H1 (cell line): ENCODE data around the gene DYNC2I2. TPM values are rescaled to one million over a fixed set of nuclear protein-coding genes. Genes with fewer than 3 reads are reported as not detected.

ENCODE experiments used
- CTCF ChIA-PET: fragments of 300-600 bp; sonication (Branson Sonifier 250); formaldehyde crosslinking; loops from one replicate; lab custom pipeline; 2021; ENCODE audit not compliant: partially characterized antibody; lab: Charles Lee
- POLR2A ChIA-PET: fragments of 300-600 bp; sonication (Branson Sonifier 250); formaldehyde crosslinking; loops from one replicate; lab custom pipeline; 2021; ENCODE audit warnings: inconsistent platforms; ENCODE audit not compliant: partially characterized antibody; lab: Charles Lee
- DNase-seq, 2 experiments: peaks; one replicate each; pipeline versions ENCODE4 v3.0.0 to v3.0.0-alpha.2; 2010 to 2022; ENCODE audit warnings: low spot score in 2 of 2, low read depth in 1 of 2, mixed read lengths in 1 of 2
- FAIRE-seq: peaks from 2 replicates; lab custom pipeline; 2011; peaks lifted over from hg19 to GRCh38; lab: Jason Lieb, UNC
- H2AFZ ChIP-seq: 2 replicates; pipeline ENCODE4 v1.8.1; 2012; ENCODE audit warnings: low read length, inconsistent platforms
- H2AK5ac ChIP-seq: 2 replicates; pipeline ENCODE4 v1.6.1; 2013; ENCODE audit warnings: low read depth, low read length
- H2BK120ac ChIP-seq: replicated peaks from 2 replicates; pipeline ENCODE3; 2013; ENCODE audit warnings: low read depth, low read length, inconsistent platforms
- H2BK12ac ChIP-seq: 2 replicates; pipeline ENCODE4 v1.6.1; 2013; ENCODE audit warnings: low read depth, low read length
- H2BK15ac ChIP-seq: 2 replicates; pipeline ENCODE4 v1.6.1; 2013; ENCODE audit warnings: low read length
- H2BK20ac ChIP-seq: 2 replicates; pipeline ENCODE4 v1.6.1; 2013; ENCODE audit warnings: low read length
- H2BK5ac ChIP-seq: 2 replicates; pipeline ENCODE4 v1.6.1; 2013; ENCODE audit warnings: low read depth, low read length
- H3K14ac ChIP-seq: 2 replicates; pipeline ENCODE4 v1.6.1; 2013; ENCODE audit warnings: inconsistent platforms; ENCODE audit not compliant: insufficient read length
- H3K18ac ChIP-seq: 2 replicates; pipeline ENCODE4 v1.6.1; 2013; ENCODE audit warnings: low read length; ENCODE audit errors: extremely low read depth
- H3K23ac ChIP-seq: 2 replicates; pipeline ENCODE4 v1.6.1; 2013; ENCODE audit warnings: inconsistent platforms; ENCODE audit not compliant: insufficient read length
- H3K23me2 ChIP-seq: 2 replicates; pipeline ENCODE4 v1.6.1; 2013; ENCODE audit warnings: low read depth, low read length
- H3K27ac ChIP-seq: 2 replicates; pipeline ENCODE4 v1.6.1; 2011; ENCODE audit warnings: low read depth, low read length, inconsistent platforms
- H3K27me3 ChIP-seq, 4 experiments: replicated peaks in 1 of 4; 1 replicate in 1 of 4; 2 replicates in 3 of 4; pipeline versions ENCODE4 v1.6.1 to v1.8.1; 2011 to 2013; ENCODE audit warnings: low read length in 3 of 4, mild to moderate bottlenecking in 3 of 4, inconsistent platforms in 2 of 4, mixed read lengths in 2 of 4, moderate library complexity in 1 of 4; ENCODE audit not compliant: control insufficient read depth in 3 of 4, insufficient read depth in 3 of 4; ENCODE audit errors: extremely low read depth in 1 of 4
- H3K36me3 ChIP-seq, 4 experiments: 2 replicates each; pipeline versions ENCODE4 v1.6.1 to v1.8.1; 2011 to 2013; ENCODE audit warnings: mild to moderate bottlenecking in 4 of 4, low read length in 3 of 4, moderate library complexity in 2 of 4, control low read depth in 1 of 4, inconsistent platforms in 1 of 4; ENCODE audit not compliant: insufficient read depth in 4 of 4, control insufficient read depth in 2 of 4
- H3K4ac ChIP-seq: replicated peaks from 2 replicates; pipeline ENCODE3; 2013; ENCODE audit warnings: low read length, low read depth, mixed read lengths, inconsistent platforms; ENCODE audit not compliant: insufficient read length
- H3K4me1 ChIP-seq, 4 experiments: replicated peaks in 1 of 4; 1 replicate in 1 of 4; 2 replicates in 3 of 4; pipeline versions ENCODE4 v1.6.1 to v1.8.1; 2011 to 2013; ENCODE audit warnings: low read length in 3 of 4, inconsistent platforms in 2 of 4, mixed read lengths in 1 of 4; ENCODE audit not compliant: insufficient read depth in 4 of 4, control insufficient read depth in 3 of 4
- H3K4me2 ChIP-seq, 2 experiments: 2 replicates each; pipeline versions ENCODE4 v1.6.1 to v1.8.1; 2011 to 2013; ENCODE audit warnings: low read depth in 2 of 2, low read length in 2 of 2, control low read depth in 1 of 2, inconsistent platforms in 1 of 2, mild to moderate bottlenecking in 1 of 2; ENCODE audit not compliant: insufficient read depth in 1 of 2
- H3K4me3 ChIP-seq, 4 experiments: fragments of 200-600, 300-600 bp in 1 of 4; sonication (generic), shearing (Covaris generic), sonication (Bioruptor Twin) in 1 of 4; 2 replicates each; pipeline versions ENCODE4 v1.5.1 to v1.8.1; 2011 to 2016; ENCODE audit warnings: low read length in 4 of 4, low read depth in 3 of 4, control low read depth in 2 of 4, inconsistent platforms in 2 of 4, mild to moderate bottlenecking in 2 of 4, mixed read lengths in 1 of 4, moderate library complexity in 1 of 4; ENCODE audit not compliant: insufficient read depth in 2 of 4; ENCODE audit errors: extremely low read depth in 1 of 4
- H3K56ac ChIP-seq: replicated peaks from 2 replicates; pipeline ENCODE3; 2013; ENCODE audit warnings: low read depth, mild to moderate bottlenecking, mixed read lengths, low read length, inconsistent platforms; ENCODE audit not compliant: insufficient read length
- H3K79me1 ChIP-seq: 2 replicates; pipeline ENCODE4 v1.6.1; 2013; ENCODE audit warnings: low read depth, low read length, control low read depth
- H3K79me2 ChIP-seq, 2 experiments: 2 replicates each; pipeline versions ENCODE4 v1.6.1 to v1.8.1; 2012 to 2013; ENCODE audit warnings: low read length in 2 of 2, mild to moderate bottlenecking in 2 of 2, inconsistent platforms in 1 of 2; ENCODE audit not compliant: insufficient read depth in 2 of 2, control insufficient read depth in 1 of 2
- H3K9ac ChIP-seq, 4 experiments: replicated peaks in 1 of 4; 1 replicate in 1 of 4; 2 replicates in 3 of 4; pipeline versions ENCODE4 v1.6.1 to v1.8.1; 2011 to 2013; ENCODE audit warnings: low read depth in 3 of 4, low read length in 3 of 4, control low read depth in 2 of 4, mild to moderate bottlenecking in 2 of 4, moderate library complexity in 2 of 4, inconsistent platforms in 1 of 4; ENCODE audit errors: extremely low read depth in 1 of 4
- H3K9me3 ChIP-seq, 2 experiments: 2 replicates each; pipeline versions ENCODE4 v1.6.1 to v1.8.1; 2012 to 2013; ENCODE audit warnings: mild to moderate bottlenecking in 2 of 2, moderate library complexity in 2 of 2, control low read depth in 1 of 2, inconsistent platforms in 1 of 2, low read depth in 1 of 2, low read length in 1 of 2, mixed read lengths in 1 of 2; ENCODE audit not compliant: insufficient read depth in 2 of 2
- H4K20me1 ChIP-seq, 2 experiments: replicated peaks in 1 of 2; 2 replicates each; pipeline versions ENCODE3 to v1.8.1; 2011 to 2013; ENCODE audit warnings: inconsistent platforms in 2 of 2, low read length in 2 of 2, mild to moderate bottlenecking in 1 of 2; ENCODE audit not compliant: insufficient read depth in 2 of 2, control insufficient read depth in 1 of 2
- H4K5ac ChIP-seq: 2 replicates; pipeline ENCODE4 v1.6.1; 2013; ENCODE audit warnings: low read length, low read depth, mixed read lengths, inconsistent platforms; ENCODE audit not compliant: insufficient read length
- H4K8ac ChIP-seq: 2 replicates; pipeline ENCODE4 v1.8.0; 2013; ENCODE audit warnings: mild to moderate bottlenecking, moderate library complexity, low read length, inconsistent platforms; ENCODE audit not compliant: insufficient read depth; ENCODE audit errors: extremely low read depth
- H4K91ac ChIP-seq: replicated peaks from 2 replicates; pipeline ENCODE3; 2013; ENCODE audit warnings: low read length, mixed read lengths, inconsistent platforms; ENCODE audit not compliant: insufficient read length
- ATF3 ChIP-seq: IDR thresholded peaks from 2 replicates; pipeline ENCODE4 v1.6.1; 2011; ENCODE audit warnings: low read depth, mild to moderate bottlenecking, low read length; ENCODE audit not compliant: insufficient read depth
- BRCA1 ChIP-seq: IDR thresholded peaks from 2 replicates; pipeline ENCODE4 v1.6.1; 2012; ENCODE audit warnings: low read depth, low read length, improper control_type of control experiment
- CBX5 ChIP-seq: fragments of 300-800, 300-1000 bp; sonication (generic); IDR thresholded peaks from 2 replicates; pipeline ENCODE4 v1.7.1; 2016; ENCODE audit warnings: antibody characterized with exemption, low read length, low read depth
- FOSL1 ChIP-seq: IDR thresholded peaks from 2 replicates; pipeline ENCODE4 v1.6.1; 2011; ENCODE audit warnings: mild to moderate bottlenecking, low read depth, low read length, moderate library complexity; ENCODE audit not compliant: insufficient read depth
- NANOG ChIP-seq: IDR thresholded peaks from 2 replicates; pipeline ENCODE4 v1.6.1; 2011; ENCODE audit warnings: low read length, low read depth, mild to moderate bottlenecking, inconsistent platforms; ENCODE audit not compliant: insufficient read depth, poor library complexity, severe bottlenecking
- RFX5 ChIP-seq: IDR thresholded peaks from 2 replicates; pipeline ENCODE4 v1.6.1; 2011; ENCODE audit warnings: low read depth, low read length, improper control_type of control experiment, borderline replicate concordance
- TBP ChIP-seq: IDR thresholded peaks from 2 replicates; pipeline ENCODE4 v1.6.1; 2011; ENCODE audit warnings: low read depth, low read length, improper control_type of control experiment
- TCF12 ChIP-seq: IDR thresholded peaks from 2 replicates; pipeline ENCODE4 v1.6.1; 2011; ENCODE audit warnings: low read depth, mild to moderate bottlenecking, low read length
- TEAD4 ChIP-seq: IDR thresholded peaks from 2 replicates; pipeline ENCODE4 v1.6.1; 2012; ENCODE audit warnings: low read depth, low read length, inconsistent platforms, mixed read lengths
- YY1 ChIP-seq: IDR thresholded peaks from 2 replicates; pipeline ENCODE4 v1.6.1; 2011; ENCODE audit warnings: low read depth, mild to moderate bottlenecking, low read length
- WGBS, 2 experiments: shearing (Covaris generic) in 1 of 2; methylation state at CpG; one replicate each; pipeline versions ENCODE4 v1.1.6 to v1.1.7; 2013 to 2015; ENCODE audit warnings: low lambda C conversion rate in 2 of 2, mixed read lengths in 2 of 2, inconsistent platforms in 1 of 2, low coverage in 1 of 2, missing lambda C conversion rate in 1 of 2; ENCODE audit not compliant: insufficient replicate concordance in 2 of 2, insufficient coverage in 1 of 2, insufficient read length in 1 of 2; ENCODE audit errors: extremely low coverage in 1 of 2, missing lambda C conversion rate in 1 of 2; 5-methylcytosine and 5-hydroxymethylcytosine counted together
- polyA plus RNA-seq, 7 experiments: library from polyadenylated mRNA; depleted of rRNA in 3 of 7; stranded (reverse) in 5 of 7; unstranded in 2 of 7; fragments of >200 nt in 5 of 7; fragments of 200-250 nt in 2 of 7; gene quantifications; 1 replicate in 5 of 7; 2 replicates in 1 of 7; 4 replicates in 1 of 7; pipeline versions ENCODE4 v1.2.1 to v1.2.3, GENCODE V29; 2011 to 2013; ENCODE audit warnings: missing spikeins in 2 of 7, mixed read lengths in 2 of 7
- total RNA-seq: library from RNA; stranded (reverse); fragmentation: NEBNext Ultra II Directional; extraction: Animal tissue kit (Norgen Biotek cat#: 25700); gene quantifications from 2 replicates; pipeline ENCODE4 v1.2.1, GENCODE V29; 2021

DYNC2I2 gene
- total and polyA plus RNA-seq, 2 of the 8 experiments (the other 6 are each of a cell fraction or from before 2014, with no cell fraction given): 58.0 to 78.5 TPM

- ChIA-PET CTCF (interaction anchor here (0.6 to 1.8 kb wide), 5 partner anchors 10 to 55 kb away, joined by 4 to 6 read pairs (median 4); partner anchors contain the start of gene PKN3), POLR2A (interaction anchor here (0.9 to 46.1 kb wide), 14 partner anchors 6 to 350 kb away, joined by 3 to 1197 read pairs (median 4); partner anchors contain the start of genes DYNC2I2, PKN3, SET and ZDHHC12)
- Histone ChIP-seq H2BK12ac (no peak overlapping the region), H2BK120ac (no peak overlapping the region), H2AFZ (no peak overlapping the region), H2AK5ac (no peak overlapping the region), H3K27me3 (peaks cover 0 to 1% (median 0%) of the 10 kb centered on the region in 4 experiments; a peak in 1 of 7 replicates), H3K56ac (peak overlapping the region; percentile 42), H2BK20ac (no peak overlapping the region), H3K23me2 (peaks cover 19% of the 10 kb centered on the region), H3K18ac (peak overlapping the region; percentile 68), H3K79me1 (peaks cover 7% of the 10 kb centered on the region; the same call in 1 of the 2 replicates), H2BK5ac (peak overlapping the region; percentile 61; the same call in 1 of the 2 replicates), H3K27ac (peak overlapping the region; percentile 57), H3K14ac (peak overlapping the region; percentile 2), H4K20me1 (peaks cover 25 to 30% of the 10 kb centered on the region in 2 experiments), H3K9ac (peak overlapping the region; percentile 84 to 99 (median 88)), H3K9me3 (no peaks in the 10 kb centered on the region), H3K4me3 (peak overlapping the region; percentile 82 to 95 (median 88)), H3K36me3 (peaks cover 20 to 60% (median 35%) of the 10 kb centered on the region in 4 experiments), H3K79me2 (peaks cover 34 to 68% of the 10 kb centered on the region in 2 experiments), H4K5ac (peak overlapping the region; percentile 90), H2BK15ac (no peak overlapping the region), H3K4me2 (peak overlapping the region; percentile 64 to 87), H4K8ac (peak overlapping the region; percentile 90; the same call in 1 of the 2 replicates), H3K23ac (no peak overlapping the region), H3K4me1 (peaks cover 5 to 15% (median 8%) of the 10 kb centered on the region in 4 experiments; a peak in 6 of 7 replicates), H4K91ac (peak overlapping the region; percentile 91), H3K4ac (no peak overlapping the region)
- DNase-seq: no peak
- FAIRE-seq: no peak
- 1% methylated on average over 27 of the region's 83 CpGs; no CpG with 5 or more reads in 1 of the 2 experiments for WGBS, 2 experiments
- TF ChIP-seq FOSL1: no peak
- no peak for TF ChIP-seq CBX5
- no peak for TF ChIP-seq ATF3
- 0 out of 2 replicates have a peak, but pooled peaks have one; percentile 25 for TF ChIP-seq TBP
- TF ChIP-seq YY1: no peak
- no peak for TF ChIP-seq TEAD4
- no peak for TF ChIP-seq BRCA1
- no peak for TF ChIP-seq TCF12
- no peak for TF ChIP-seq RFX5
- no peak for TF ChIP-seq NANOG
Observed at GRCh38 chr9:128689820-128690683, 33.4 kb upstream of the DYNC2I2 start.
